LNCAP (cell line): ENCODE results near the gene C12orf43.

Source experiments
- TF ChIP-seq, protein P1 (sequence below): fragments of 450-650 bp; IDR thresholded peaks from 2 replicates; pipeline ENCODE4 v1.5.1; 2017; ENCODE audit warnings: mild to moderate bottlenecking

Gene C12orf43

DNA sequence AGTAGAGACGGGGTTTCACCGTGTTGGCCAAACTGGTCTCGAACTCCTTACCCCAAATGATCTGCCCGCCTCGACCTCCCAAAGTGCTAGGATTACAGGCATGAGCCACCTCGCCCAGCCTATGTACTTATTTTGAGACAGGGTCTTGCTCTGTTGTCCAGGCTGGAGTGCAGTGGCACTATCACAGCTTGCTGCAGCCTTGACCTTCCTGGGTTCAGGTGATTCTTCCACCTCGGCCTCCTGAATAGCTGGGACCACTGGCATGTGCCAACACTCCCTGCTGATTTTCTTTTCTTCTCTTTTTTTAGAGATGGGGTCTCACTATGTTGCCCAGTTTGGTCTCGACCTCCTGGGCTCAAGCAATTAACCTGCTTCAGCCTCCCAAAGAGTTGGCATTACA, 52.0 kb downstream of the C12orf43 start:
- TF ChIP-seq, protein P1, sequence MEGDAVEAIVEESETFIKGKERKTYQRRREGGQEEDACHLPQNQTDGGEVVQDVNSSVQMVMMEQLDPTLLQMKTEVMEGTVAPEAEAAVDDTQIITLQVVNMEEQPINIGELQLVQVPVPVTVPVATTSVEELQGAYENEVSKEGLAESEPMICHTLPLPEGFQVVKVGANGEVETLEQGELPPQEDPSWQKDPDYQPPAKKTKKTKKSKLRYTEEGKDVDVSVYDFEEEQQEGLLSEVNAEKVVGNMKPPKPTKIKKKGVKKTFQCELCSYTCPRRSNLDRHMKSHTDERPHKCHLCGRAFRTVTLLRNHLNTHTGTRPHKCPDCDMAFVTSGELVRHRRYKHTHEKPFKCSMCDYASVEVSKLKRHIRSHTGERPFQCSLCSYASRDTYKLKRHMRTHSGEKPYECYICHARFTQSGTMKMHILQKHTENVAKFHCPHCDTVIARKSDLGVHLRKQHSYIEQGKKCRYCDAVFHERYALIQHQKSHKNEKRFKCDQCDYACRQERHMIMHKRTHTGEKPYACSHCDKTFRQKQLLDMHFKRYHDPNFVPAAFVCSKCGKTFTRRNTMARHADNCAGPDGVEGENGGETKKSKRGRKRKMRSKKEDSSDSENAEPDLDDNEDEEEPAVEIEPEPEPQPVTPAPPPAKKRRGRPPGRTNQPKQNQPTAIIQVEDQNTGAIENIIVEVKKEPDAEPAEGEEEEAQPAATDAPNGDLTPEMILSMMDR = no peak

DNA sequence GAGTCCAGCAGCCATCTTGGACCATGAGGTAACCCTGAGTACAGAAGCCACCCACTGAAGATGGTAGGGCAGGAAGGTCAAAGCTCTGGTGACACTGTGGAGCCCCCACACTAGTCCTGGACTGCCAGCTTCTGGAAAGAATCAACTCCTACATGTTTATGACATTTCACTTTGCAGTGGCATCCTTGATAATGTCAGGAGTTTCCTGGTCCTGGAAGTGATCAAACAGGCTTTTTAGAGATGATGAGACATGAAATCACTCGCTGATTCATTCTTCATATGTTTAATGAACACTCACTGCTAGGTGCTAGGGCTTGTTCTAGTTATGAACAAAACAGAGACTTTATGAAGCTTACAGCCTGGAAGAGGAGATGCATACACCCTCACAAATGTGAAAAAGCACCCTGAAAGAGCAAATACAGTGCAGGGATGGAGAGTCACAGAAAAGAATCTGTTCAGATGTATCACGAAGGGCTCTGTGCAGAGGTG, 53.7 kb downstream of the C12orf43 start:
- TF ChIP-seq, protein P1 = no peak

DNA sequence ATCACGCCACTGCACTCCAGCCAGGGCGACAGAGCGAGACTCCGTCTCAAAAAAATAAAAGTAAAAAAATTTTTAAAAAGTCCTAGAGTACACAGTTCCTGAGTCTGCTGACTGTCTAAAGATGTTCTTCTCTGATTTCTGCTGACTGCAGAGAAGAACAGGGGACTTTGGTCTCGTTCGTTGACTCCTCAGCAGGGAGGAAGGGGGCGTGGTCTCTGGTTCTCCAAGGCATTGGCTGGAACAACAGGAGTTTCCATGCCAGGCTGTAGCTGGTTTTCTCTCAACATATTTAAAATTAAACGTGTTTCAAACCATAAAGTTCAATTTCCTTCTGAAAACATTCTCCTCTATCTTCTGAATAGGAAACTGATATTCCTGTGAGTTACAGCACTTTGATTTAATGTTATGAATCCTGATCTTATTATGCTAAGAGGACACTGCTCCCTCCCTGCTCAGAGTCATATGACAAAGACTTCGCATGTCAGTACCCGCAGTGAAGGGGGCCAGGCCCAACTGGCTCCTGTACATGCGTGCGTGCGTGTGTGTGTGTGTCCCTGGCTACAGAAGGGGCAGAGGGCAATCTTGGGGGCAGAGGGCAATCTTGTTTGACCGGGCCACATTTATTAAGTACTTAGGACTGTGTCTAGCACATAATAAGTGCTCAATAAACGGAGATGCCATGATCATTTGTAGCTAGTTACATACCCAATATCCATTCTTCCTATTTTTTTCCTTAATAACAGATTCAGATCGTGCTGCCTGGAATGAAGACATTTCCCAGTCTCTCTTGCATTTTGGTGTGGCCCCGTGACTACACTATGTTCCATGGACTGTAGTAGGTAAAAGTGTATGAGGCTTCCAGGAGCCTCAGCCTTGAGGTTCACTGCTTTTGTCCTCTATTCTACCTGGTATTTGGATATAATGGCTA, 54.4 kb downstream of the C12orf43 start:
- TF ChIP-seq, protein P1 = no peak

DNA sequence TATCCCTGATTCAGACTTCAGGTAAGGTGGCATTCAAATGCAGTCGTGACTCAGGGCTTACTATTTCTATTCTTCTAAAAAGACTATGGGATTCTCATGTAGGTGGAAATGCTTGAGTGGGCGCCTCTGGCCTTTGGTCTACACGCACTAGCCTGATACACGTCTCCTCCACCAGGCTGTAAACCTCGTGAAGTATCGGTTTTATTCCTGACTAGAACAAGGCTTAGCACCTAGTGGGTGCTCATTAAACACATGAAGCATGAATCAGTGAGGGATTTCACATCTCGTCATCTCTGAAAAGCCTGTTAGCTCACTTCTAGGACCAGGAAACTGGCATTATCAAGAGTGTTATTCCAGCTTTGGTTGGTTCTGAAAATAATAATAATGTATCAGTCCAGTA, 55.6 kb downstream of the C12orf43 start:
- TF ChIP-seq, protein P1 = no peak

DNA sequence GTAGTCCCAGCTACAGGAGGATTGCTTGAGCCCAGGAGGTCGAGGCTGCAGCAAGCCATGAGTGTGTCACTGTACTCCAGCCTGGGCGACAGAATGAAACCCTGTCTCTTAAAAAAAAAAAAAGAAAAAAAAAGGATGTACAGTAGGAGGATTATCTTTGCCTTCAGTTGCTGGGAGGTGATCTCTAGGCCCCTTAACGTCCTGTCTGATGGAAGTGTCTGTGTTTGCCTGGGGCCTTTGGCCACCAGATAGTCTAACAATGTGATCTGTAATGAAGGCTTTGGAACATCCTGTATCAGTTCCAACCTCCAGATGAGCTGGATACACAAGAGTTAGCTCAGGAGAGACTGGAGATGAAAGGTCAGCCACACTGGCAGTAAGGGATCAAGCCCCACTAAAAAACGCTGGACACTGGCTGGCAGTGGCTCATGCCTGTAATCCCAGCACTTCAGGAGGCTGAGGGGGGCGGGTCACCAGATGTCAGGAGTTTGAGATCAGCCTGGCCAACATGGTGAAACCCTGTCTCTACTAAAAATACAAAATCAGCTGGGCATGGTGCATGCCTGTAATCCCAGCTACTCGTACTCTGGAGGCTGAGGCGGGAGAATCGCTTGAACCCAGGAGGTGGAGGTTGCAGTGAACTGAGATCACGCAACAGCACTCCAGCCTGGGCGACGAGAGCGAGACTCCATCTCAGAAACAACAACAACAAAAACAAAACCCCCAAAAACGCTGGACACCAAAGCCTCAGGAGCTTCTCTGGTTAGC, 57.0 kb downstream of the C12orf43 start:
- TF ChIP-seq, protein P1 = no peak

DNA sequence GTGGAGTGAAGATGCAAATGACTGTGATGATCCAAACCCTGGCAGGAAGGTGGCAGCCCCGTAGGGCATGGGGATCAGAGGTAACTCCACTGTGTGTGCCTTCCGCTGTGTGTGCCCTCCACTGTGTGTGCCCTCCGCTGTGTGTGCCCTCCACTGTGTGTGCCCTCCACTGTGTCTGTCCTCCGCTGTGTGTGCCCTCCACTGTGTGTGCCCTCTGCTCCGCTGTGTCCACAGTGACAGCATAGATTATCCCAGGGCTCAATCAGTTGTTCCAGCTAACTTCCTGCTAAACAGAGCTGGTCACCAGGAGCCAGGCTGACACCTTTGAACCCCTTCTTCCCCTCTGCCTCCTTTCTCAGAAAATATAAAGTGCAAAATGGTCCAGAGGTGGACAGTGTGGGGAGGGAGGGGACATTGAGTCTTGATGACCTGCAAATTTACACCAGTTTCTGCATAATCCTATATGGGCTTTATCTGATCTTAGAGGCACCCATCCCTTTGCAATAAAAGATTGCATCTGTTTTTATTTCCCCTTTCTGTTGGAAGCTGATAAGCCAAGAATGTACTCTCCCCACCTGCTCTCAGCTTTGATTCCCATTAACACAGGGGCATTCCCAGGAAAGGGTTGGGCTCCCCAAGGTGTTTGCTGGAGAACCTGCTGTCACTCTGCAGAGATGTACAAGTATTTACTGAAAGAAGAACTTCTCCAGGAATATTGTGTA, 59.5 kb downstream of the C12orf43 start:
- TF ChIP-seq, protein P1 = no peak

DNA sequence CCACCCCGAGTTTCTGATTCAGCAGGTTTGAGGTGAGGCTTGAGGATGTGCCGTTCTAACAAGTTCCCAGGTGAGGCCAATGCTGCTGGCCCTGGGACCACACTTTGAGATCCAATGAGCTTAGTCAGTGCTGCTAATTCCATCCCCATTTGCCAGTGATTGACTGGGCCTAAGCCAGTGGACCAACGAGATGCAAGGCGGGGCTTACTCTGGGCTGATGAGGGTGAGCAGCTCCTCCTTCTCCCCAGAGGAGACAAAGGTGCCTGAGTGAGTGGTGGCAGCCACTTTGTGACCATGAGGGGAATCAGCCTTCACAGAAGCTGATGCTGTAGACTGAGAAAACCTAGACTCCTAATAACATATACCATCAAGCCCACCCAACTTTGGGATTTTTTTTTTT, 61.1 kb downstream of the C12orf43 start:
- TF ChIP-seq, protein P1 = no peak
